H9 (cell line): ENCODE results near the gene DPYSL3. TPM values are rescaled to one million over a fixed set of nuclear protein-coding genes. Genes with fewer than 3 reads are reported as not detected.

Experiments
- DNase-seq: peaks from one replicate; pipeline ENCODE4 v3.0.0-alpha.2; 2017
- H2AFZ ChIP-seq: one replicate; pipeline ENCODE4 v1.6.1; 2013; ENCODE audit warnings: mild to moderate bottlenecking, low read length, control low read depth, moderate library complexity
- H2AK5ac ChIP-seq: 2 replicates; pipeline ENCODE4 v1.6.1; 2013; ENCODE audit warnings: low read length, control low read depth, mixed read lengths; ENCODE audit not compliant: insufficient read length
- H2BK120ac ChIP-seq: one replicate; pipeline ENCODE4 v1.6.1; 2013; ENCODE audit warnings: low read depth, mild to moderate bottlenecking, low read length, control low read depth, inconsistent platforms; ENCODE audit not compliant: poor library complexity, severe bottlenecking
- H2BK12ac ChIP-seq: 2 replicates; pipeline ENCODE4 v1.6.1; 2013; ENCODE audit warnings: low read length, control low read depth, mixed read lengths, low read depth; ENCODE audit not compliant: insufficient read length
- H2BK15ac ChIP-seq: 2 replicates; pipeline ENCODE4 v1.6.1; 2013; ENCODE audit warnings: low read depth, low read length, control low read depth
- H2BK20ac ChIP-seq: one replicate; pipeline ENCODE4 v1.6.1; 2013; ENCODE audit warnings: low read depth, mild to moderate bottlenecking, low read length, control low read depth, inconsistent platforms; ENCODE audit not compliant: poor library complexity, severe bottlenecking
- H2BK5ac ChIP-seq: 2 replicates; pipeline ENCODE4 v1.6.1; 2013; ENCODE audit warnings: low read length, control low read depth, mixed read lengths; ENCODE audit not compliant: insufficient read length
- H3K14ac ChIP-seq: 2 replicates; pipeline ENCODE4 v1.6.1; 2013; ENCODE audit warnings: low read length, control low read depth; ENCODE audit not compliant: insufficient read depth
- H3K18ac ChIP-seq: 2 replicates; pipeline ENCODE4 v1.6.1; 2013; ENCODE audit warnings: low read depth, mild to moderate bottlenecking, mixed read lengths, low read length, control low read depth; ENCODE audit not compliant: insufficient read length
- H3K23ac ChIP-seq: 2 replicates; pipeline ENCODE4 v1.6.1; 2013; ENCODE audit warnings: low read length, control low read depth, mixed read lengths, low read depth; ENCODE audit not compliant: insufficient read length
- H3K23me2 ChIP-seq: 2 replicates; pipeline ENCODE4 v1.6.1; 2013; ENCODE audit warnings: low read depth, mild to moderate bottlenecking, mixed read lengths, low read length, control low read depth; ENCODE audit not compliant: insufficient read length, poor library complexity, severe bottlenecking
- H3K27ac ChIP-seq: 2 replicates; pipeline ENCODE4 v1.5.1; 2013; ENCODE audit warnings: low read length, control low read depth, mixed read lengths, low read depth; ENCODE audit not compliant: insufficient read length
- H3K27me3 ChIP-seq: 2 replicates; pipeline ENCODE4 v1.6.1; 2013; ENCODE audit warnings: low read length, control low read depth, inconsistent platforms; ENCODE audit not compliant: insufficient read depth
- H3K4ac ChIP-seq: 2 replicates; pipeline ENCODE4 v1.6.1; 2013; ENCODE audit warnings: low read depth, mild to moderate bottlenecking, control low read depth, inconsistent platforms, low read length, moderate library complexity
- H3K4me1 ChIP-seq: 2 replicates; pipeline ENCODE4 v1.6.1; 2013; ENCODE audit warnings: low read length, control low read depth, inconsistent platforms; ENCODE audit not compliant: insufficient read depth
- H3K4me2 ChIP-seq: 2 replicates; pipeline ENCODE4 v1.6.1; 2013; ENCODE audit warnings: low read length, control low read depth, mixed read lengths; ENCODE audit not compliant: insufficient read length, insufficient read depth
- H3K56ac ChIP-seq: 2 replicates; pipeline ENCODE4 v1.6.1; 2013; ENCODE audit warnings: low read depth, mild to moderate bottlenecking, mixed read lengths, low read length, control low read depth; ENCODE audit not compliant: insufficient read length
- H3K79me1 ChIP-seq: 2 replicates; pipeline ENCODE4 v1.6.1; 2013; ENCODE audit warnings: low read depth, mild to moderate bottlenecking, moderate library complexity, low read length, control low read depth, inconsistent platforms; ENCODE audit not compliant: insufficient read depth, poor library complexity, severe bottlenecking
- H3K79me2 ChIP-seq: 2 replicates; pipeline ENCODE4 v1.6.1; 2013; ENCODE audit warnings: low read length, control low read depth, inconsistent platforms; ENCODE audit not compliant: insufficient read depth
- H3K9ac ChIP-seq: 2 replicates; pipeline ENCODE4 v1.6.1; 2013; ENCODE audit warnings: low read length, control low read depth, mixed read lengths; ENCODE audit not compliant: insufficient read length; ENCODE audit errors: extremely low read depth
- H3K9me3 ChIP-seq: one replicate; pipeline ENCODE4 v1.6.1; 2013; ENCODE audit warnings: low read depth, low read length, inconsistent platforms; ENCODE audit not compliant: control insufficient read depth
- H3T11ph ChIP-seq: one replicate; pipeline ENCODE4 v1.6.1; 2013; ENCODE audit warnings: mild to moderate bottlenecking, low read length, control low read depth, inconsistent platforms
- H4K20me1 ChIP-seq: one replicate; pipeline ENCODE4 v1.6.1; 2013; ENCODE audit not compliant: control insufficient read depth, insufficient read length, insufficient read depth
- H4K5ac ChIP-seq: 2 replicates; pipeline ENCODE4 v1.6.1; 2013; ENCODE audit warnings: low read depth, mild to moderate bottlenecking, mixed read lengths, low read length, control low read depth; ENCODE audit not compliant: insufficient read length
- H4K8ac ChIP-seq: replicated peaks from 2 replicates; pipeline ENCODE4 v1.6.1; 2013; ENCODE audit warnings: low read length, control low read depth, mixed read lengths, low read depth; ENCODE audit not compliant: insufficient read length
- H4K91ac ChIP-seq: 2 replicates; pipeline ENCODE4 v1.6.1; 2013; ENCODE audit warnings: low read depth, mild to moderate bottlenecking, moderate library complexity, mixed read lengths, low read length, control low read depth; ENCODE audit not compliant: insufficient read length
- H3K27ac Mint-ChIP-seq, 3 experiments: 2 replicates in 2 of 3; 3 replicates in 1 of 3; pipeline ENCODE4 v1.8.0; 2020 to 2021; ENCODE audit warnings: mixed read lengths in 3 of 3, mild to moderate bottlenecking in 1 of 3, moderate library complexity in 1 of 3
- H3K27me3 Mint-ChIP-seq: 2 replicates; pipeline ENCODE4 v1.8.0; 2021; ENCODE audit warnings: low read depth, mild to moderate bottlenecking, moderate library complexity, mixed read lengths
- H3K36me3 Mint-ChIP-seq, 3 experiments: 2 replicates in 2 of 3; 3 replicates in 1 of 3; pipeline ENCODE4 v1.8.0; 2020 to 2021; ENCODE audit warnings: low read depth in 3 of 3, mixed read lengths in 3 of 3; ENCODE audit not compliant: insufficient read depth in 1 of 3
- H3K4me1 Mint-ChIP-seq, 2 experiments: 2 replicates each; pipeline ENCODE4 v1.8.0; 2020; ENCODE audit warnings: mixed read lengths in 2 of 2
- H3K4me3 Mint-ChIP-seq, 2 experiments: 2 replicates in 1 of 2; 3 replicates in 1 of 2; pipeline ENCODE4 v1.8.0; 2020 to 2021; ENCODE audit warnings: mild to moderate bottlenecking in 2 of 2, mixed read lengths in 2 of 2, moderate library complexity in 1 of 2
- H3K9me3 Mint-ChIP-seq, 2 experiments: 2 replicates in 1 of 2; 3 replicates in 1 of 2; pipeline ENCODE4 v1.8.0; 2020; ENCODE audit warnings: mild to moderate bottlenecking in 2 of 2, mixed read lengths in 2 of 2, moderate library complexity in 1 of 2
- CTCF ChIP-seq: fragments of 200-600 bp; sonication (generic); conservative IDR thresholded peaks from 3 replicates; pipeline ENCODE4 v1.8.0; 2021; ENCODE audit warnings: antibody characterized with exemption, mild to moderate bottlenecking
- WGBS: extraction: QIAGEN DNeasy Blood & Tissue Kit; methylation state at CpG from one replicate; pipeline ENCODE4 v1.1.7; 2013; ENCODE audit warnings: missing lambda C conversion rate, low lambda C conversion rate, mixed read lengths; ENCODE audit not compliant: insufficient read length; ENCODE audit errors: extremely low coverage; 5-methylcytosine and 5-hydroxymethylcytosine counted together
- total RNA-seq: library from RNA; stranded (reverse); gene quantifications from 2 replicates; pipeline ENCODE4 v1.2.1, GENCODE V29; 2021

The DPYSL3 gene
- total RNA-seq, 1 experiment from 2014 or later: 515 TPM

- Histone ChIP-seq H2BK20ac (no peak overlapping the region), H3T11ph (no peak overlapping the region), H3K27ac (no peak overlapping the region), H2BK120ac (no peak overlapping the region), H3K56ac (no peak overlapping the region), H2BK5ac (no peak overlapping the region), H3K9me3 (no peaks in the 10 kb centered on the region), H2BK12ac (no peak overlapping the region), H4K20me1 (no peaks in the 10 kb centered on the region), H3K18ac (no peak overlapping the region), H4K91ac (no peak overlapping the region), H3K23me2 (no peaks in the 10 kb centered on the region), H4K8ac (no peak overlapping the region), H3K23ac (no peak overlapping the region), H3K4ac (no peak overlapping the region), H3K27me3 (no peaks in the 10 kb centered on the region), H3K79me2 (no peaks in the 10 kb centered on the region), H3K79me1 (no peaks in the 10 kb centered on the region), H3K14ac (no peak overlapping the region), H2AK5ac (no peak overlapping the region), H2AFZ (no peak overlapping the region), H3K4me2 (no peak overlapping the region), H2BK15ac (no peak overlapping the region), H4K5ac (no peak overlapping the region), H3K4me1 (peaks cover 6% of the 10 kb centered on the region; the same call in 1 of the 2 replicates), H3K9ac (no peak overlapping the region)
- no peak for TF ChIP-seq CTCF
- Mint-ChIP-seq H3K4me3 (no peak overlapping the region), H3K4me1 (peaks cover 27 to 39% of the 10 kb centered on the region in 2 experiments), H3K27me3 (no peaks in the 10 kb centered on the region), H3K9me3 (no peaks in the 10 kb centered on the region), H3K27ac (no peak overlapping the region), H3K36me3 (no peaks in the 10 kb centered on the region)
- no peak for DNase-seq
- WGBS: no CpG with 5 or more reads among the region's 1 CpG
Observed at GRCh38 chr5:147520450-147520849, 10.6 kb upstream of the DPYSL3 start.
